ENCODE measurements around the gene MAP4K4. TPM values are rescaled to one million over a fixed set of nuclear protein-coding genes. Genes with fewer than 3 reads are reported as not detected.
"Not testable (repeated sequence)": the region's sequence is repeated elsewhere in the genome, so short reads cannot be mapped to it uniquely, and the experiment has no call there.

Gene MAP4K4
- total and polyA plus RNA-seq, 8 donors: 80.2 to 143 (median 129) TPM

DNA sequence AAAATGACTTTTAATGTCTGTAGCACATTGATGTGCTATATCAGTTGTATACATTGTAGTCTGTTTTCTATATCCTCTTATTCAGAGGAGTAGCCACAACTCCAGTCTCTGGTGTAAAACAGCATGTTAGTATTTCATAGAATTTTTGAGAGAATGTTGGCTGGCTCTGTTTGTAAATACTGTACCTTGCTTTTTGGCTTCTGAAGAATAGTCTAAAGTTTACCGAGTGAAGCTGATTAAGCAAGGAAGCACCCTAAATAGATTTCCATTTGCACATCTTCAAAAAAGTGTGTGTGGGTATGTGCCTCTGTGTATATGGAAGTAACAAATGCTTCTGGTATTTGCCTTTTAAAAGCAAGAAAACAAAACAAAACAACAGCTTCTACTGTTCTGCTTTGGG lies 50.5 kb downstream of the MAP4K4 start:
- Histone ChIP-seq H3K9me3 (no peaks in the 10 kb centered on the region), H3K36me3 (no peaks in the 10 kb centered on the region), H3K4me3 (no peak overlapping the region), H3K27ac (no peak overlapping the region), H3K27me3 (no peaks in the 10 kb centered on the region), H3K4me1 (peaks cover 9 to 67% of the 10 kb centered on the region in 2 donors)
- DNase-seq (no peak), ATAC-seq (no peak)
- intact Hi-C loops (cut with DNase I): no loop called here
- TF ChIP-seq, protein P1, sequence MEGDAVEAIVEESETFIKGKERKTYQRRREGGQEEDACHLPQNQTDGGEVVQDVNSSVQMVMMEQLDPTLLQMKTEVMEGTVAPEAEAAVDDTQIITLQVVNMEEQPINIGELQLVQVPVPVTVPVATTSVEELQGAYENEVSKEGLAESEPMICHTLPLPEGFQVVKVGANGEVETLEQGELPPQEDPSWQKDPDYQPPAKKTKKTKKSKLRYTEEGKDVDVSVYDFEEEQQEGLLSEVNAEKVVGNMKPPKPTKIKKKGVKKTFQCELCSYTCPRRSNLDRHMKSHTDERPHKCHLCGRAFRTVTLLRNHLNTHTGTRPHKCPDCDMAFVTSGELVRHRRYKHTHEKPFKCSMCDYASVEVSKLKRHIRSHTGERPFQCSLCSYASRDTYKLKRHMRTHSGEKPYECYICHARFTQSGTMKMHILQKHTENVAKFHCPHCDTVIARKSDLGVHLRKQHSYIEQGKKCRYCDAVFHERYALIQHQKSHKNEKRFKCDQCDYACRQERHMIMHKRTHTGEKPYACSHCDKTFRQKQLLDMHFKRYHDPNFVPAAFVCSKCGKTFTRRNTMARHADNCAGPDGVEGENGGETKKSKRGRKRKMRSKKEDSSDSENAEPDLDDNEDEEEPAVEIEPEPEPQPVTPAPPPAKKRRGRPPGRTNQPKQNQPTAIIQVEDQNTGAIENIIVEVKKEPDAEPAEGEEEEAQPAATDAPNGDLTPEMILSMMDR (IDR thresholded peaks at IDR 0.05): no peak

DNA sequence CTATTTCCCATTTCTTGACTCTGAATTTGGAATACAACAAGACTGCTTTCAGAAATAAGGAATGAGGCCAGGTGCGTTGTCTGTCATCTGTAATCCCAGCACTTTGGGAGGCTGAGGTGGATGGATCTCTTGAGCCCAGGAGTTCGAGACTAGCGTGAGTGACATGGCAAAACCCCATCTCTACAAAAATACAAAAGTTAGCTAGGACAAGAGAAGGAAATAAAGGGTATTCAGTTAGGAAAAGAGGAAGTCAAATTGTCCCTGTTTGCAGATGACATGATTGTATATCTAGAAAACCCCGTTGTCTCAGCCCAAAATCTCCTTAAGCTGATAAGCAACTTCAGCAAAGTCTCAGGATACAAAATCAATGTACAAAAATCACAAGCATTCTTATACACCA lies 51.0 kb downstream of the MAP4K4 start:
- ATAC-seq; DNase-seq; H3K27ac ChIP-seq; H3K36me3 ChIP-seq; H3K9me3 ChIP-seq; H3K27me3 ChIP-seq; intact Hi-C loops (cut with DNase I); H3K4me3 ChIP-seq: not testable (repeated sequence)
- H3K4me1 ChIP-seq: peaks cover 9 to 67% of the 10 kb centered on the region in 2 donors

DNA sequence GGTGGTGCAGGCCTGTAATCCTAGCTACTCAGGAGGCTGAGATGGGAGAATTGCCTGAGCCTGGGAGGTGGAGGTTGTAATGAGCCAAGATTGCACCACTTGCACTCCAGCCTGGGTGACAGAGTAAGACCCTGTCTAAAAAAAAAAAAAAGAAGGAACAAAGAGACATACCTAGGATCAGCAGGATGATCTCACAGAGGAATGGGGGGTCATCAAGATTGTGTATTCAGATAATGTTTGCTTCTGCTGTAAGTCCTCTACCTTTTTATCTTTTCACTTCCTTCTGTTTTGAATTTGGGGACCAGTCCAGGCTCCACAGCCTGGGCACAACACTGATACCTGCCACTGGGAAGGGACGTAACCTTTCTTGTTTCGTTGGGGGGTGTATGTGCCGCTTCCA lies 53.2 kb downstream of the MAP4K4 start:
- peaks cover 25 to 59% of the 10 kb centered on the region in 2 donors for H3K4me1 ChIP-seq
- ATAC-seq (no peak), DNase-seq (no peak)
- intact Hi-C loops (cut with DNase I): no loop called here
- TF ChIP-seq, protein P1 (IDR thresholded peaks at IDR 0.05): no peak
- H3K27me3 ChIP-seq: no peaks in the 10 kb centered on the region
- H3K4me3 ChIP-seq: no peak overlapping the region
- no peak overlapping the region for H3K27ac ChIP-seq
- no peaks in the 10 kb centered on the region for H3K36me3 ChIP-seq
- H3K9me3 ChIP-seq: no peaks in the 10 kb centered on the region

DNA sequence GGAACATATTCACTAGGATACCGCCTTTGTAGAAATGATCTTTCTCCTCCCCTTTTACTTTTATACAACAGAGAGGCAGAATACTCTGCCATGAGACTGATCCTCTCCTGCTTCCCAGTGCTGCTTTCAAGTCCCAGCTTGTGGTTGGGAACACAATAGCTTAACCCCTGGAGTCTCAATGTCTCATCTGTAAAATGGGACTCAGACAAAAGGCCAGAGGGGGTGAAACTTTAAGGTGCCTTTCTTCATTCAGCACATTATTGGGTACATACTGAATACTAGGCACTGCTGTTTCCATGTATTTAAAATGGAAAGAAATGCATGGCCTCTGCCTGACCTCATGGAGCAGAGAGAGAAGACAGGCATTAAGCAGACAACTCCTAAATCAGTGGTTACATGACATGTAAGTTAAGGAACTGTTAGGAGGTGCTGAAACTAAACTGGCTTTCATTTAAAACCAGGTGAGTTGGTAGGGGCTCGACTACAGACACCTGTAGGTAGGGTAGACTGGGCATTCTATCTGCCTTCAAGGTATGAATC lies 53.8 kb downstream of the MAP4K4 start:
- Histone ChIP-seq H3K4me3 (no peak overlapping the region), H3K27me3 (no peaks in the 10 kb centered on the region), H3K4me1 (peaks cover 24 to 54% of the 10 kb centered on the region in 2 donors), H3K36me3 (no peaks in the 10 kb centered on the region), H3K9me3 (no peaks in the 10 kb centered on the region), H3K27ac (no peak overlapping the region)
- DNase-seq (no peak), ATAC-seq (no peak)
- intact Hi-C loops (cut with DNase I): no loop called here
- TF ChIP-seq, protein P1 (IDR thresholded peaks at IDR 0.05): no peak

DNA sequence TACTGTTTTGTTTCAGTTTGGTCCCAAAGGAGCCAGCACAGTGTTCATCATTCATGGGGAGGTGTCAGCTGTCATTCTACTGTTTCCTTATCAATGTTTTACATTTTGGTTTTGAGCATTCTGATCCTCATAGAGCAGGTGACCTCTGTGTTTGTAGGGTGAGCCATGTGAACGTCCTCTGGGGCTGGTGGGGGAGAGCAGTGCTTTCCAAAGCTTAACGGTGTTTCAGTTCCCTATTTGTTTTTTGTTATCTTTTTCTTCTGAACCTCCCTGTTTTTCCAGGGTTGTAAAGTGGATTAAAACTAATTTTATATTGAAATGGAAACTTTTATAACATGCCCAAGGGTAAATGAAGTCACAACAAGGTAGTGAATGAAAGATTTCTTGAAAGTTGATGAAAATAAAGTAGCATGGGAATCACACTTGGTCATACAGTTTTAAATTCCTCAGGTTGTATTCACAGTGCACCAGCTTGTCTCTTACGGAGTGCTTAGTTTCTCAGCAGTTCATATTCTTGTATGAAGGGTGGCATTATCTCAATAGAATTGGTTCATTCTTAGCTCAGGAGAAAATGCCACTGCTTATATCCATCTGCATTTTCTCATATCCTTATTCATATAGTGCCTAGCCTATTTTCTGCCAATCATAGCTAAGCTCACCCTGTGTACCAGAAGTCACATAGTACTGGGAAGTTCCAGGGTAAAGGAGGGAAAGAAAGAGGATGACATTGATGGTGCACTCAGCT lies 54.5 kb downstream of the MAP4K4 start:
- no peaks in the 10 kb centered on the region for H3K27me3 ChIP-seq
- peaks cover 20 to 47% of the 10 kb centered on the region in 2 donors for H3K4me1 ChIP-seq
- DNase-seq (no peak), ATAC-seq (no peak)
- H3K27ac ChIP-seq: no peak overlapping the region
- intact Hi-C loops (cut with DNase I): no loop called here
- H3K4me3 ChIP-seq: no peak overlapping the region
- H3K9me3 ChIP-seq: no peaks in the 10 kb centered on the region
- H3K36me3 ChIP-seq: no peaks in the 10 kb centered on the region
- TF ChIP-seq, protein P1 (IDR thresholded peaks at IDR 0.05): no peak

Measured in left lung (tissue), 10 donors.